ENCODE data around the gene CHAF1A. TPM values are rescaled to one million over a fixed set of nuclear protein-coding genes. Genes with fewer than 3 reads are reported as not detected.

The CHAF1A gene
- 22.8 and 38.1 TPM in 2 replicates for total RNA-seq (2014; rRNA removed; shearing (Covaris generic))

DNA sequence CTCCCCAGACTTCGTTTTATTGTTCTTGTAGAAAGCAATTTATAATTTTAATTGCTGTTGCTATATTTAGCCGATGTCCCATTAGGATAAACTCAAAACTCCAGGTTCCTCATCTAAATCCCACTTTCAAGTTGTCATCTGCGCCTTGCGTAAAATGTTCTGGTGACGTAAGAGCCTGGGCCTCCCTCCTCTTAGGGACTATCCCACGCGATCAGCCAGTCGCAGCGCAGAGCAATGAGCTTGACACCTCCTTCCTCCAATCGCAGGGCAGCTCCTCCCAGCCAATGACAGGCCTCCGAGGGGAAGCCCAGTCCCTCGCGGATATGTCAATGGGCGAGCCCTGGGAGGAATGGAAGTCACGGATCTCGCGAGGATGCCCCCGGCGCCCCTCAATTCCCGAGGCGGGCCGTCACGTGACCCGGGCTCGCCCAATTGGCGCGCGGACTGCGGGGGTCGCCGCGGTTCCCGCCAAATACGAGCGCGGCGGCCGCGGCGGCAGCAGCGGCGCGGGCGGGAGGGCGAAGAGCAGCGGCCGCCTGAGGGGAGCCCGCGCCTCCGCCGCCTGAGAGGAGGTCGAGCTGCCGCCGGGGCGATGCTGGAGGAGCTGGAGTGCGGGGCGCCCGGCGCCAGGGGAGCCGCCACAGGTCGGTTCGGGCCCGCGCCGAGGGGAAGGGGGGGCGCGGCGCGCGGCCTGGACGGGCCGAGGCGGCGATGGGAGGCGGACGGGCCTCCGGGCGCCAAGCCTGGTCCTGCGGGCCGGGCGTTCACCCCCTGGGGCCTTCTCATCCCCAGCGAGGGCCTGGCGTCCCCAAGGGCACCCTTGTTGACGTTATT is at the start of gene CHAF1A:
Gene CHAF1A (plus strand): TSS at position 470 of the 834 bp plus-strand sequence. CDS start 123 bp downstream, at position 593.
- peak; percentile 100 for DNase-seq (ENCODE audit: low read depth)

- peak; percentile 53 for DNase-seq (ENCODE audit: low read depth)
Measured at GRCh38 chr19:4352701-4353121, 49.7 kb upstream of the CHAF1A start.

GRCh38 chr19:4354282-4354681 is 48.2 kb upstream of the CHAF1A start:
- no peak for DNase-seq (ENCODE audit: low read depth)

GRCh38 chr19:4354897-4355296 is 47.5 kb upstream of the CHAF1A start:
- DNase-seq (ENCODE audit: low read depth) = no peak

- no peak for DNase-seq (ENCODE audit: low read depth)
Measured at GRCh38 chr19:4357095-4357797, 45.2 kb upstream of the CHAF1A start.

- no peak for DNase-seq (ENCODE audit: low read depth)
Measured at GRCh38 chr19:4357921-4358326, 44.5 kb upstream of the CHAF1A start.

GRCh38 chr19:4358709-4359626 is 43.5 kb upstream of the CHAF1A start:
- DNase-seq (ENCODE audit: low read depth) = no peak

DNA sequence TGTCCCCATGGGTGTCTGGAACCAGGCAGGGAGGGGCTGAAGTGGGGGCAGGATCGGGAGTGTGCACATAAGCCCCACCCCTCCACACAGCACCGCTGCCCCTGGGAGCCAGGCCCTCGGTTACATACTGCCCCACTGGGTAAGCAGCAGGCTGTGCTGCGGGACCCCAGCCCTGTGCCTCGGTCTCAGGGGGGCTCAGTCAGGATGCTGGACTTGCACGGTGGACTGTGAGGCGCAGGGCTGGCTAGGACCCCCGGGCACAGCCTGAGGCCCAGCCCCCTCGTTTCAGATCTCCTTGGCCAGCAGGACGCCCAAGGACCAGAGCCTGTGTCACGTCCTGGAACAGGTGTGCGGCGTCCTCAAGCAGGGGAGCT is 42.8 kb upstream of the CHAF1A start:
- DNase-seq (ENCODE audit: low read depth) = no peak

GRCh38 chr19:4360081-4360569 is 42.3 kb upstream of the CHAF1A start:
- no peak for DNase-seq (ENCODE audit: low read depth)

DNA sequence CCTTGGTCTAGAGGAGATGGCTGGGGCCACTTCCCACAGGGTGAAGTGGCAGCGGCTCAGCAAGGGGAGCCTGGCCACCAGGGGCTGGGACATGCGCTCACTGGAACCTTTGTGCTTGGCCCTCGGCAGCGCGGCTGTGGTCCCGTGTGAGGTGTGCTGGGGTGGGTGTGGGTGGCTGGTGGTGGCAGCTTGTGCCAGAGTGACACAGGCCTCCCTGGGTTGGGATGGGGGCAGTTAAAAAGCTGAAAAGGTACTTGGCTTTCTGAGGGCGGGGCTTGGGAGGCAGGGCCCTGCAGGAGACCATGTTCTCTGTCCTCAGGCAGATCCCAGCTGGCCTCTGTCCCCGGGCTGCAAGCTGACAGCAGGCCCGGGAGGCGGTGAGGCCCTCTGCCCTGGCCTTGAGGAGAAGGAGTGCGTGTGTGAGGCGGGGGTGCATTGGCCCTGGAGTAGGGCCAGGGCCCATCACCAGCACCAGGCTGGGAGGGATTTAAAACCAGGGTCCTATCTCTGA is 41.7 kb upstream of the CHAF1A start:
- DNase-seq (ENCODE audit: low read depth) = no peak

- DNase-seq (ENCODE audit: low read depth) = no peak
Measured at GRCh38 chr19:4361152-4362046, 41.0 kb upstream of the CHAF1A start.

DNA sequence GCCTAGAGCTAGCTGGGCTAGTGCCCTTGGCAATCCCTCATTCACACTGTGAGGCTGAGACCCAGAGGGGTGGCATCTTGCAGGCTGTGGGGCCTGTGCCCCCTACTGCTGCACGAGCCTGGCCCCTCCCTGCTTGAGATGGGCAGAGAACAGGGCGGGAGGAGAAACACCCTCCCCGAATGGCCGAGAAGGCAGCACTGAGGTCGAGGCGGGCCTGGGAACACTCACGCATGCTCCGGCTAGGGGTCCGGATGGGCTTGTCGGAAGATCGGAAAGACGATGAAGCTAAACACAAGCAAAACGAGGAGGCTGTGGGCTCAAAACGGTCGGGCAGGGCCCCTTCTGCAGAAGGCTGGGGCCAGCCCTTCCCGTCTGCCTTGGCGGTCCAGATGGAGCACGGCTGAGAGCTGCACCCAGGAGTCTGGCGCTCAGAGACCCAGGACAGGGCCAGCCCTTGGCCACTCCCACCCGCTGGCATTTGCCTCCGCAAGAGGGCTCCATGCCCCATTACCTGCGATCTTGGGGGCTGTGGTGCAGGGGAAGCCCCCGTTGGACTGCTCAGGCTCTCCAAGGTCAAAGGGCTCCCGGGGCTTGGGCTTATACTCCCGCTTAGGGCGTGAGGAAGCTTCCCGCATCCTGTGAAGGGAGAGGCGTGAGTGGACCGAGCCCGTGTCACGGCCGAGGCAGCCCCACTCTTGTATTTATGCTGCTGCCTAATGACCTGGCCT is 40.2 kb upstream of the CHAF1A start:
- DNase-seq (ENCODE audit: low read depth) = no peak

DNA sequence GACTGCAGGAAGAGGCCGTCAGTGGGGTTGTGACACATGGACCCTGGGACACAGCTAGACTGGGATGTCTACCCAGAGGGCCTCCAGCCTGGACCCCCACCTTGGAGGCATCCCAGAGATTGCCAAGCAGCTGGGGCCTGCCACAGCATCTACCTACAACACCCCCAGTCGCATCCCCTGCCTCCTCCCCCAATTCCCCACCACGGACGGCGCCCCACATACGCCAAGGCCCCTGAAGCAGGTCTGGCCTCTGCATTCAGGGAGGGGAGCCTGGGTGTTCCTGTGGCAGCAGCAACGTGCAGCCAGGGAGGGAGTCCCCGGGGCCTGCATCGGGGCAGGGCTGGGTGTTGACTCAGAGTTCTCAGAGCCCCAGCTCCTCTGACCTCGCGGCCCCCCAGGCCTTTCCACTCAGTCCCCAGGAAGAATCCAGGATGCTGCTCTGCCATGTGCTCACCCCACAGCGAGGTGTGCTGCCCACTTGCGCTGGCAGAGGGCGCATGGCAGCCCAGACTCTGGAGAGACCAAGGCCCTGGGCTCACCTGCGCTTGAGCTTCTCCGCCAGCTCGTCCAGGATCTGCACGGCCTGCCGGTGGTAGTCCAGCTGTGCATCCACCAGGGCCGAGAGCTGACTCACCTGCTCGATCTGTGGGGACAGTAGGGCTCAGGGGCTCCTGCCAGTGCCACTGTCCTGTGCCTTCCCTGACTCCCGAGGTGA is 39.5 kb upstream of the CHAF1A start:
- peak; percentile 34 for DNase-seq (ENCODE audit: low read depth)

DNA sequence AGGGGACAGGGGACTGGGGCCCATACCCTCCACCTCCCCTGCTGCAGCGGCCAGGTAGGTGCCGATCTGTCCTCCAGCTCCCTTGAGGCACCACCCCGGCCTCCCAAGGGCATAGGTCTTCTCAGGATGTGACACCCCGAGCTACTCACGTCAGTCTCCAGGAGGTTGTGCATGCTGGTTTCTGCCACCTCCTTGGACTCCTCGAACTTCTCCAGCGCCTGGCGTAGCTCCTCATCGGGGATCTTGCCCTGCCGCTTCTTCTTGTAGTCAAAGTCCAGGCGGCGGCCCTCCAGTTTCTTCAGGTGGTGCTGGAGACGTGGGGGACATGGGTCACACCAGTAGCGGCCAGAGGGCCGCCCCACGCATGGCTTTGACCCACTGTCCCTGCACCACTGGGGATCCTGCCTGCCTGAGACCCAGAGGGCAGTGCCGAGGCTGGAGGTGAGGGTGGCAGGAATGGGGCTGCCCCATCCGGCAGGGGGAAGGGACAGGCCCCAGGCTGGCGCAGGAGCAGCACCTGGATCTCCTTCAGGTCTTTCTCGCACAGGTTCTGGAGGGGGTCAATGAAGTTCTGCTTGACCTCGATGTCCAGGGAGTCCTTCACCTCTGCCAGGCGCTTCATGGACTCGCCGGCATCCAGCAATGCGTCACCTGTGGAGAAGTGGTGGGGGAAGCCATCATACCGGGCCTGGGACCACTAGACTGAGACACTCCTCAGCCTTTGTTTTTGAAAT is 38.7 kb upstream of the CHAF1A start:
- no peak for DNase-seq (ENCODE audit: low read depth)

DNA sequence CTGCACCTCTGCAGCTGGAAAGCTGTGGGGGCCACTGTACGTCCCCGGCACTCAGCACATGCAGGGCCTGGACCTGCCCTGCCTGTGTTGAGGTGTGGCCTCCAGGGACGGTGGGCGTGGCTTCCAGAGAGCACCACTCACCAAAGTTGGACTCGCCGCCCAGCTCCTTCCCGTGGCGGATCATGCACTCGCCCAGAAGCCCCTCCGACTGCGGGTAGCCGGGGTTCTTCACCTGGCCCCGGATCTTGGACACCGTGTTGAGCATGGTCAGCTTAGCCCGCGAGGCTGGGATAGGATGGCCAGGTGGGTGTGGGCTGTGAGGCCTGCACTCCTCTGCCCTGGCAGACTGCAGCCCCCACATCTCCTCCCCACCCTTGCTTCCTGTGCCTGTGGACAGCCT is 37.1 kb upstream of the CHAF1A start:
- DNase-seq (ENCODE audit: low read depth) = no peak

DNA sequence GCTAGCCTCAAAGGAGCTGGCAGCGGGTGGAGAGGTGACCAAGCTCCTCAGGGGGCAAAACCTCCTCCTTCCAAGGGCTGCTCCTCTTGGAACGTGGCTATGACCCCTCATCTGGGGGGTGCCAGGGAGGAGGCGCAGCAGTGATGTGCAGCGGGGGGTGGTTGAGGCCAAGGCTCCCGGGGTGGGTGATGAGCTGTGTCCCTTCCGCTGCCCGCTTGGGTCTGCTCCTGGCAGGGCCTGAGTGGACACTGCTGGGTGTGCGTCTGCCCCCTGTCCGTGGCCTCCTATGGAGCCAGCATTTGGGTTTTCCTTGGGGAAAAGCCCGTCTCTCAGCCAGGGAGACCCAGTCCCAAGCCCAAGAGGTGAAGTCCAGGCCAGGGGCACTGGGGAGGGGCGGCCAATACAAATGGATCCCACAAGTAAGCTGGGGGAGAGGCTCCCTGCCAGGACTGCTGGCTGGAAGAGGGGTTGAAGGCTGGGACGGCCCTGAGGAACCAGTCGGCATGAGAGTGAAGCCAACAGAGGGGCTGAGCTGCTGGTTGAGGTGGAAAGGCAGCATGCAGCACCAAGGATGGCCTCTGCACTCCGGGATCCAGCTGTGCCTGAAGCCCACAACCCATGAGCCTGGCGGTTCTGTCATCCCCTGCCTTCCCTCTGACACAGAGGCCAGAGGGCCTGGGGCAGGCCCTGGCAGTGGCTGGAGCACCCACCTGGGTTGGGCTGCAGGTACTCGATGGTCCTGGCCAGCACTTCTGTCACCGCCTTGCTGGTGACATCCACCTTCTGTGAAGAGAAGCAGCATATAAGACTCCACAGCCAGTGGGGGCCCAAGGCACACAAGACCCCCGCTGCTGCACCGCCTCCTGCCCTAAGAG is 36.4 kb upstream of the CHAF1A start:
- DNase-seq (ENCODE audit: low read depth) = no peak

- no peak for DNase-seq (ENCODE audit: low read depth)
Measured at GRCh38 chr19:4366666-4367335, 35.6 kb upstream of the CHAF1A start.

All from M059J (cell line).